Measurements from ENCODE around the gene NADSYN1. TPM values are rescaled to one million over a fixed set of nuclear protein-coding genes. Genes with fewer than 3 reads are reported as not detected.

NADSYN1 gene
- total and polyA plus RNA-seq, 2 of the 13 experiments (the other 11 are each of a cell fraction or from before 2014, with no cell fraction given) = 35.7 to 51.5 TPM

DNA sequence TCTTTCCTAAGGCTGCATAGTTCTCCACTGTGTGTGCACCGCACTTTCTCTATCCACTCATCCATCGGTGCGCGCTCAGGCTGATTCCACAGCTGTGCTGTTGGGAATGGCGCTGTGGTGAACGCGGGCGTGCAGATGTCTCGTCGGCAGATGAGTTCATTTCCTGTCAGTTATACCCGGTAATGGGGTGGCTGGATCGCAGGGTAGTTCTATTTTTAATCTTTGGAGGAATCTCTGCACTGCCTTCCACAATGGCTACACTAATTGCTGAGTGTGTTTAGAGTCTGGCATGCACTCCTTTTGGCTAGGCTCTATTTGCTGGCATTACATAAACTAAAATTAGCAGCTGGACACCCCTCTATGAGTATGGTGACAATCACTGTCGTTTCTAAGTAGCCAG lies 46.1 kb downstream of the NADSYN1 start:
- ChIA-PET POLR2A (no interaction called here), CTCF (ENCODE audit: low intra/inter-chr PET ratio, low total read pairs) (no interaction called here)
- no peak overlapping the region for H3K27ac ChIP-seq (ENCODE audit: extremely low read length, insufficient read depth, low read length)
- no peaks in the 10 kb centered on the region for H4K20me1 ChIP-seq (ENCODE audit: insufficient read depth, low read length)
- no peaks in the 10 kb centered on the region for H3K9me3 ChIP-seq (ENCODE audit: low read length)
- intact Hi-C loops (cut with micrococcal nuclease; ENCODE audit: unreplicated experiment) (no loop called here), in situ Hi-C loops (cut with HindIII; ENCODE audit: extremely low pct_ligation_motif_present, low pct_unique_long_range_greater_than_20kb) (no loop called here)
- BruUV-seq (replicated peaks) = no TSS peak
- TF ChIP-seq TBX3 (IDR thresholded peaks at IDR 0.05; ENCODE audit: borderline replicate concordance) (no peak), RFXAP (CRISPR knock-in tag; IDR thresholded peaks at IDR 0.05; ENCODE audit: borderline replicate concordance) (no peak), ZNF101 (CRISPR knock-in tag; IDR thresholded peaks at IDR 0.05; ENCODE audit: borderline replicate concordance, low read depth) (no peak), KDM5B (CRISPR knock-in tag; IDR thresholded peaks at IDR 0.05; ENCODE audit: borderline replicate concordance) (no peak)
- 96% methylated on average over 13 of the region's 13 CpGs for WGBS (ENCODE audit: low lambda C conversion rate)
- H3K4me3 ChIP-seq (replicated peaks in 1 of 3; ENCODE audit: insufficient read depth in 1 of 3, low read depth in 2 of 3, low read length in 3 of 3) = no peak overlapping the region
- H3K9ac ChIP-seq (ENCODE audit: insufficient read depth, low read depth, low read length) = no peak overlapping the region
- H3K4me2 ChIP-seq (ENCODE audit: low read depth, low read length) = no peak overlapping the region
- ATAC-seq (no peak), FAIRE-seq (no peak), DNase-seq (ENCODE audit: low spot score) (no peak)
- H3K79me2 ChIP-seq (ENCODE audit: insufficient read depth, low read length) = no peaks in the 10 kb centered on the region
- H3K4me1 ChIP-seq (ENCODE audit: insufficient read depth, low read length) = no peaks in the 10 kb centered on the region
- H3K36me3 ChIP-seq (replicated peaks in 1 of 2; ENCODE audit: control insufficient read depth in 1 of 2, insufficient read depth in 2 of 2, low read length in 2 of 2) = peaks cover 16 to 61% of the 10 kb centered on the region in 2 experiments; a peak in 4 of 5 replicates
- no peaks in the 10 kb centered on the region for H3K27me3 ChIP-seq (ENCODE audit: control insufficient read depth in 1 of 2, insufficient read depth in 2 of 2, low read length in 2 of 2)
- no peak overlapping the region for H2AFZ ChIP-seq (ENCODE audit: low read length)

DNA sequence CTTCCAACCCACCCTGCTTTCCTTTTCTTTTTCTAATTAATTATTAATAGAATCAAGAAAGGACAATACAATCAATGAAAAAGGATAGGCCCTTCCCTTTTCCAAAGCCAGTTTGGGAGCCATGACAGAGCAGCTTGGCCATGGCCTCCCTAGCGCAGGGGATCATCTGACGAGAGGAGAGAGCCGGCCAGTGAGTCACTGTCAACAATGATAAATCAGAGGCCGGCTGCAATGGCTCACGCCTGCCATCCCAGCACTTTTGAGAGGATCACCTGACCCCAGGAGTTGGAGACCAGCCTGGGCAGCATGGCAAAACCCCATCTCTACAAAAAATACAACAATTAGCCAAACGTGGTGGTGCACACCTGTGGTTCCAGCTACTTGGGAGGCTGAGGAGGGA lies 46.5 kb downstream of the NADSYN1 start:
- H3K4me2 ChIP-seq (ENCODE audit: low read depth, low read length) = no peak overlapping the region
- POLR2A ChIA-PET = no interaction called here
- H3K27ac ChIP-seq (ENCODE audit: extremely low read length, insufficient read depth, low read length) = no peak overlapping the region
- ATAC-seq (no peak), DNase-seq (ENCODE audit: low spot score) (no peak), FAIRE-seq (no peak)
- in situ Hi-C loops (cut with HindIII; ENCODE audit: extremely low pct_ligation_motif_present, low pct_unique_long_range_greater_than_20kb) = no loop called here
- H2AFZ ChIP-seq (ENCODE audit: low read length) = no peak overlapping the region
- WGBS (ENCODE audit: low lambda C conversion rate) = 97% methylated on average over 6 of the region's 6 CpGs
- no peaks in the 10 kb centered on the region for H3K79me2 ChIP-seq (ENCODE audit: insufficient read depth, low read length)
- intact Hi-C loops (cut with micrococcal nuclease; ENCODE audit: unreplicated experiment) = no loop called here
- no peak overlapping the region for H3K4me3 ChIP-seq (replicated peaks in 1 of 3; ENCODE audit: insufficient read depth in 1 of 3, low read depth in 2 of 3, low read length in 3 of 3)
- no TSS peak for BruUV-seq (replicated peaks)
- CTCF ChIA-PET (ENCODE audit: low intra/inter-chr PET ratio, low total read pairs) = no interaction called here
- H3K27me3 ChIP-seq (ENCODE audit: control insufficient read depth in 1 of 2, insufficient read depth in 2 of 2, low read length in 2 of 2) = no peaks in the 10 kb centered on the region
- no peaks in the 10 kb centered on the region for H4K20me1 ChIP-seq (ENCODE audit: insufficient read depth, low read length)
- no peaks in the 10 kb centered on the region for H3K4me1 ChIP-seq (ENCODE audit: insufficient read depth, low read length)
- H3K9ac ChIP-seq (ENCODE audit: insufficient read depth, low read depth, low read length) = no peak overlapping the region
- no peaks in the 10 kb centered on the region for H3K9me3 ChIP-seq (ENCODE audit: low read length)
- H3K36me3 ChIP-seq (replicated peaks in 1 of 2; ENCODE audit: control insufficient read depth in 1 of 2, insufficient read depth in 2 of 2, low read length in 2 of 2) = peaks cover 16 to 59% of the 10 kb centered on the region in 2 experiments; a peak in 4 of 5 replicates
- TF ChIP-seq ZNF350 (CRISPR knock-in tag; IDR thresholded peaks at IDR 0.05; ENCODE audit: borderline replicate concordance, low read depth) (no peak), NR2F6 (IDR thresholded peaks at IDR 0.05) (no peak), NR2F6 (CRISPR knock-in tag; IDR thresholded peaks at IDR 0.05) (no peak), ZNF879 (CRISPR knock-in tag; IDR thresholded peaks at IDR 0.05) (no peak), DNMT3B (CRISPR knock-in tag; conservative IDR thresholded peaks at IDR 0.05) (no peak), FOXA1 (IDR thresholded peaks at IDR 0.05) (no peak), FOXA1 (CRISPR knock-in tag; IDR thresholded peaks at IDR 0.05) (no peak), FOXM1 (CRISPR knock-in tag; IDR thresholded peaks at IDR 0.05) (no peak)
- TF ChIP-seq, protein P1, sequence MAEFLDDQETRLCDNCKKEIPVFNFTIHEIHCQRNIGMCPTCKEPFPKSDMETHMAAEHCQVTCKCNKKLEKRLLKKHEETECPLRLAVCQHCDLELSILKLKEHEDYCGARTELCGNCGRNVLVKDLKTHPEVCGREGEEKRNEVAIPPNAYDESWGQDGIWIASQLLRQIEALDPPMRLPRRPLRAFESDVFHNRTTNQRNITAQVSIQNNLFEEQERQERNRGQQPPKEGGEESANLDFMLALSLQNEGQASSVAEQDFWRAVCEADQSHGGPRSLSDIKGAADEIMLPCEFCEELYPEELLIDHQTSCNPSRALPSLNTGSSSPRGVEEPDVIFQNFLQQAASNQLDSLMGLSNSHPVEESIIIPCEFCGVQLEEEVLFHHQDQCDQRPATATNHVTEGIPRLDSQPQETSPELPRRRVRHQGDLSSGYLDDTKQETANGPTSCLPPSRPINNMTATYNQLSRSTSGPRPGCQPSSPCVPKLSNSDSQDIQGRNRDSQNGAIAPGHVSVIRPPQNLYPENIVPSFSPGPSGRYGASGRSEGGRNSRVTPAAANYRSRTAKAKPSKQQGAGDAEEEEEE (CRISPR knock-in tag; IDR thresholded peaks at IDR 0.05; ENCODE audit: borderline replicate concordance) = no peak
- TF ChIP-seq, protein P2, sequence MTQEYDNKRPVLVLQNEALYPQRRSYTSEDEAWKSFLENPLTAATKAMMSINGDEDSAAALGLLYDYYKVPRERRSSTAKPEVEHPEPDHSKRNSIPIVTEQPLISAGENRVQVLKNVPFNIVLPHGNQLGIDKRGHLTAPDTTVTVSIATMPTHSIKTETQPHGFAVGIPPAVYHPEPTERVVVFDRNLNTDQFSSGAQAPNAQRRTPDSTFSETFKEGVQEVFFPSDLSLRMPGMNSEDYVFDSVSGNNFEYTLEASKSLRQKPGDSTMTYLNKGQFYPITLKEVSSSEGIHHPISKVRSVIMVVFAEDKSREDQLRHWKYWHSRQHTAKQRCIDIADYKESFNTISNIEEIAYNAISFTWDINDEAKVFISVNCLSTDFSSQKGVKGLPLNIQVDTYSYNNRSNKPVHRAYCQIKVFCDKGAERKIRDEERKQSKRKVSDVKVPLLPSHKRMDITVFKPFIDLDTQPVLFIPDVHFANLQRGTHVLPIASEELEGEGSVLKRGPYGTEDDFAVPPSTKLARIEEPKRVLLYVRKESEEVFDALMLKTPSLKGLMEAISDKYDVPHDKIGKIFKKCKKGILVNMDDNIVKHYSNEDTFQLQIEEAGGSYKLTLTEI (CRISPR knock-in tag; conservative IDR thresholded peaks at IDR 0.05) = no peak
- TF ChIP-seq, protein P3, sequence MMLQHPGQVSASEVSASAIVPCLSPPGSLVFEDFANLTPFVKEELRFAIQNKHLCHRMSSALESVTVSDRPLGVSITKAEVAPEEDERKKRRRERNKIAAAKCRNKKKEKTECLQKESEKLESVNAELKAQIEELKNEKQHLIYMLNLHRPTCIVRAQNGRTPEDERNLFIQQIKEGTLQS (CRISPR knock-in tag; IDR thresholded peaks at IDR 0.05) = no peak
